DMS114 treated with DMSO at 0.1 percent for 48 hours (cell line): ENCODE data around the gene FBXL20.
"Not testable (repeated sequence)": the region's sequence is repeated elsewhere in the genome, so short reads cannot be mapped to it uniquely, and the experiment has no call there.

Experiments used
- DNase-seq: peaks from one replicate; lab custom pipeline; 2025; ENCODE audit not compliant: unreplicated experiment; lab: John Stamatoyannopoulos, UW

Gene FBXL20

DNA sequence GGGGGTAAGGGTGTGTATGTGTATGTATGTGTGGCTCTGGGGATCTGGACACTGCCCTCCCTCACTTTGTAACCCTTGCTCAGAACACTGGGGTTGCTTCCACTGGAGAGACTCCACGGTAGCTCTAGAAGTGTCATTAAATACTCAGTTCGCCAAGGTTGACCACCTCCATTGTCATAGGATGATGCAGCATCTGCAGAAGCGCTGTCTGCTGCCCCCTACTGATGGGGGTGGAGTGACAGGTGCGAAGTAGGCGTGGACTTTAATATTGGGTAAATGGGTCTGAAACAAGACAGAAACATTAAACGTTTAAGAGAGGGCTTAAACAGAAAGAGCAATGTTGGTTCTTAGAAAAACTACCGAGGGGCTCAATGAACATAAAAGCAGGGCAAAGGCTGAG, 140.1 kb downstream of the FBXL20 start:
- no peak for DNase-seq

DNA sequence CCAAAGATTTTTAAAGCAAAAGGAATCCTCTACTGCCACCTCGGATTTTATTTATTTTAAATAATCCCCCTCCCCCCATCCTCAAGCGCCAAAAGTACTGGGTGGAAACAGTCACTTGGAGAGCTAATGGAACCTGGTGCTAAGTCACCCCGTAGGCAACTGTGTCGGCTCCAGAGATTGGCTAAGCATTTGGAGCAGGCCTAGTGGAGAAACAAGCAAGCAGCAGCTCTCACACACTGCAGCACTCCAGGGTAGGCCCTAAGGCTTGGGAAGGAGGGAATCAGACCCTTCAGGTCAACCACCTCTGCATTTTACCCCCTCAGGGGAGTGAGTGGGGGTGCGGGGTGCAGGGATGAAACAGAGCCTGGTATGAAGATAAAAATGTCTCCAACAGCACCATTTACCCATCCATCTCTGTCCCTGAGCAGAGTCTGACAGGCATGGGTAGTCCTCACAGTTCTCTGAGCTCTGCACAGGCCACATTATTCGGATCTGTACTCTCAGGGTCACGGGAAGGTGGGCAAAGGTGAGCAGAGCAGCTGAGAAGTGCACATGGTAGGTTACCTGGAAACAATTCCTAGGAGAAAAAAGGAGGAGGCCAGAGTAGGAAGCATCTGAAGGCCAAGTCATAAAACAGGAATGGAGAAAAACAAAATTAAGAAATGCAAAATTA, 148.5 kb downstream of the FBXL20 start:
- DNase-seq, result no peak

DNA sequence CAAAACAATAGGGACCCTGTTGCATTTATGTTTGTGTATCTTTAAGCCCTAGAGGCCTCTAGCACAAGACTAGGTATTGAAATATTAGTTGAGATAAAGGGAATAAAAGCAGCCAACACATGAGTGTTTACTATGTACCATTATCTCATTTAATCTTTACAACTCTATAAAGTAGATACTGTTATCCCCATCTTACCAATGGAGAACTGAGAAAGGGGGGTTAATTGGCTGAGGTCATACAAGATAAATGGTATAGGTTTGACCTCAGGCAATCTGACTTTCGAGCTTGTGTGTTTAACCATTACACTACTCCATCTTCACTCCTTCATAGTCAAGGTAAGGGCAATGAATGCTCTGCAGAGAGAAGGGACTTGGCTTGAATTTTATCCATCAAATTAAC, 149.4 kb downstream of the FBXL20 start:
- DNase-seq, result no peak

DNA sequence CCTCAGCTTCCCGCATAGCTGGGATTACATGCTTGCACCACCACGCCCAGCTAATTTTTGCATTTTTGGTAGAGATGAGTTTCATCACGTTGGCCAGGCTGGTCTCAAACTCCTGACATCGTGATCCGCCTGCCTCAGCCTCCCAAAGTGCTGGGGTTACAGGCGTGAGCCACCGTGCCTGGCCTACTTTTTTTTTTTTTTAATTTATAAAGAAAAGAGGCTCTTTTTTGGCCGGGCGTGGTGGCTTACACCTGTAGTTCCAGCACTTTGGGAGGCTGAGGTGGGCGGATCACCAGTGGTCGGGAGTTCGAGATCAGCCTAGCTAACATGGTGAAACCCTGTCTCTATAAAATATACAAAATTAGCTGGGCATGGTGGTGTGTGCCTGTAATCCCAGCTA, 151.3 kb downstream of the FBXL20 start:
- DNase-seq, result not testable (repeated sequence)

DNA sequence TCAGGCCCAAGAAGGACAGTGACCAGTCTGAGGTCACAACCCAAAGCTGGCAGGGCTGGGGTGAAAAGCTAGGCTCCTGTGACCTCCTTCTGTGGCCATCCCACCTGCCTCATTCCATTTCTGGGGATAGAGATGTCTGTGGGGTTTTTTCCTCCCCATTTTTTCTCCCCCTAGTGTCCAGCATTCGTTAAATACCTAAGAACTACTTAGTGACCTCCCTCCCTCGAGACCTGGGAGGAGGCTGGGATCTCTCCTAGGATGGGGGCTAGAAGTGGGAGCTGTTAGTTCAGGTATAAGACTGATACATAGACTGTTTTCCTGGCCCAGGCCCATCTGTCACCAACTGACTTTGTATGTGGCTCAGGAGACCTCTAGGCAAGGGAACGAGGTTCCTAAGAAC, 155.2 kb downstream of the FBXL20 start:
- DNase-seq, result no peak

DNA sequence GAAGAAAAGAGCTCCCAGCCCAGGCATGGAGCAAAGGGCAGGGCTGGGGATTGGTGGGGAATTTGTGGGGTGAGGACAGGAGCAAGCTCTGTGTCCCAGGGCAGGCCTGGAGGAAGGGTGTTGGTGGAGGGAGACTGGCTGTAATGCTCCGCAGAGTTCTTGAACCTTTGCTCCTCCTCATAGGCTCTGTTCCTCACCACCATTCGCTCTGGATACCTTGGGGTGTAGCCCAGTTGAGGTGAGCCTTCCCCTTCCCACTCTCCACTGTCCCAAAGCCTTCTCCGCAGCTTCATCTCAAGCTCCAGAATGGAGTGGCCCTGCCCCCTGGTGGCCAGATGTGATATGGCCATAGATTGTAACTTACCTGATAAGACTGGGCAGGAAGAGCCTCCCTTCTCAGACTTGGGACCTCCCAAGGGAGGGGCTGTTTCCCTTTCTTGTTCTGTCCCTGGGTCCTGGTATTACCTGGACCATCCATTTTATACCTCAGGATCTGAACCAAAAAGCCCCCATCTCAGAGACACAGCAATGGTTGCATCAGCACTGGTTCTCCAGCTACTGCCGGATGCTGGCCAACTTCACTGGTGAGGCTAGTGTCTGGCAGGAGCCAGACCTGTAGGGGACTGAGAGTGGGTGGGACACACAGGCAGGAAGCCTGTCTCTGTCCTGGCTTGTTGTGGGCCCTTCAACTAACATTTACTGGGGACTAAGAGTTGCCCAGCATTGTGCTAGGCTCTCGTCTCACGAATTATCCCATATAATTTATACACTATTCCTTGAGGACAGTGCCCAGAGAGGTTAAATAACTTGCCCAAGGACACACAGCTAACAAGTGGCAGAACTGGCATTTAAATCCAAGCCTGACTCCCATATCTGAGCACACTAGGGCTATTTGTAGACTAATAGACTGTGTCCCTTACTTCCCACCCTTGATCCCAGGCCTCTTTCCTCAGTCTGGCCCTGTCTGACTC, 156.5 kb downstream of the FBXL20 start:
- DNase-seq, result peak; percentile 71

DNA sequence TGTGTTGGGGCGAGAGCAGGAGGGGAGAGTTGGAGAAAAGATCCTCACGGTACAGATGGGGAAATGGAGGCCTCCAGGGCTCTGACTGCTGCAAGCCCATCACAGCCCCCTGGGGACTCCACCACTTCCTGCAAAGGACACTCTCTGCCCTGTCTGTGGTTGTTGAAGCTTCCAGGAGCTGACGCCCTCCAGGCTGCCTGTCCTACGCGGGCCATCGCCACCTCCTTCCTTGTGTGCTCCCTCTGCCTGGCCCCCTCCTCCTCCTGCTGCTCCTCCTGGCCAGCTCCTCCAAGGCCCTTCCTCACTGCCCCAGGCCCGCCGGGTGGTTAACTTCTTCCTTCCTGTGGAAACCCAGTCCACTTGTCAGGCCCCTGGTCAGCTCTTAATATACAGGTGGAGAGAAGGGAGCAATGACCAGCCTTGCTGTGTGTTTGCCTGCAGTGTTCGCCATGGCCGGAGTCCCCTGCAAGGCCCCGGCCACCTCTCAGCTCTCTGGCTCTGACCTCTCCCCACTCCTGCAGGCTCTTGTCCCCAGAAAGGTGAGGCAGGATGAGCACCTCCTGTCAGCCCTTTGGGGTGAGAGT, 157.3 kb downstream of the FBXL20 start:
- DNase-seq, result no peak

DNA sequence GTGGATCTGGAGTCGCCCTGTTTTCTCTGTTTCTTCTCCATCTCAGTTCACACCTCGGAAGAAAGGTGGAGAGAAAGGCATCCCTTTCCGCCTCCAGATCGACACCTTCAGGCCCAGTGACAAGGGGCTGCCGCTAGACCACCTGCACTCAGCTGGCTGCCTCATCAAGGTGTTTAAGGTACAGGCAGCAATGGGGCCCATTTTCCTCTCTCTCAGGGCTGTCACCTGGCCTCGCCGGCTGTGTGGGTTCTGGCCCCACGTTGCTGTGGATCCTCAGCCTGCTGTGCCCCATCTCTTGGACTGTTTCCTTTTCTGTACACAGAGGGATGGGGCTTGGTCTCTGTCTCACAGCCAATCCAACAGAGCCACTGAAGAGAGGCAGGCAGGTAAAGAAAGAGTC, 158.3 kb downstream of the FBXL20 start:
- DNase-seq, result no peak

DNA sequence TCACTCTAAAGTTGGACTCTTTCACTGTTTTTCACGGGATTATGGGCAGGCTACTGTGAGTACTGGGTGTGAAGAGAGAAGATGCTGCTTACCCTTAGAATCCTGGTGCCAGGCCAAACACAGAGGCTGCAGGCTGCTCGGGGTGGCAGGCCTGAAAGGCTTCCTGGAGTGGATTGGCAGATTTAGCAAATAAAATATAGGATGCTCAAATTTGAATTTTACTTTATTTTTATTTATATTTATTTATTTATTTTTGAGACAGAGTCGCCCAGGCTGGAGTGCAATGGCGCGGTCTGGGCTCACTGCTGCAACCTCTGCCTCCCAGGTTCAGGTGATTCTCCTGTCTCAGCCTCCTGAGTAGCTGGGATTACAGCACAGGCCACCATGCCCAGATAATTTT, 160.8 kb downstream of the FBXL20 start:
- DNase-seq, result no peak

DNA sequence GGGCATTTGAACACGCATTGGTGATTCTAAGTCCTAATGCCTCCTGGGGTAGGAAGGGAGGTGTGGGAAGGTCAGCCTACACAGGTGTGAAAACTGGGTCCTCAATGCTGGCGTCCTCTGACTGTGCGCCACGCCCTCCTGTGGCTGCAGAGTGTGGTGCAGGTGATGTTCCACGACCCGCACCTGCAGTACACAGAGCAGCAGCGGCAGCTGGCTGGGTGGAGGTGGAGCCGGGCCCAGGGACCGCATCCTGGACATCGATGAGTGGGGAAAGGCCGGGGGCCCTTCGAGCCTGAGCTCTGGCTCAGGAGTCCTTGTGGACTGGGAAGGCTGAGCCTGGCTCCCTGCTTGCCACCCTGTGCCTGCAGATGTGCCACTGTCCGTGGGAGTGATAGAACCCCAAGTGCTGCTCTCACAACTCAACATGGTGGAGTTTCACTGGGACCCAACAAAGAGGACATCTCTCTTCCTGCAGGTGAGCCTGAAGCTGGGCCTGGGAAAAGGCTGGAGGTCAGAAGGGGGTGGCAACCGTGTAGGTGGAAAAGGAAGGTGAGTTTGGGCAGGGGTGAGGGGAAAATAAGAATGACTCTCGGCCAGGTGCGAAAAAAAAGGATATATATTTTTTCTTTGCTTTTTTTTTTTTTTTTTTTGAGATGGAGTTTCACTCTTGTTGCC, 161.6 kb downstream of the FBXL20 start:
- no peak for DNase-seq

DNA sequence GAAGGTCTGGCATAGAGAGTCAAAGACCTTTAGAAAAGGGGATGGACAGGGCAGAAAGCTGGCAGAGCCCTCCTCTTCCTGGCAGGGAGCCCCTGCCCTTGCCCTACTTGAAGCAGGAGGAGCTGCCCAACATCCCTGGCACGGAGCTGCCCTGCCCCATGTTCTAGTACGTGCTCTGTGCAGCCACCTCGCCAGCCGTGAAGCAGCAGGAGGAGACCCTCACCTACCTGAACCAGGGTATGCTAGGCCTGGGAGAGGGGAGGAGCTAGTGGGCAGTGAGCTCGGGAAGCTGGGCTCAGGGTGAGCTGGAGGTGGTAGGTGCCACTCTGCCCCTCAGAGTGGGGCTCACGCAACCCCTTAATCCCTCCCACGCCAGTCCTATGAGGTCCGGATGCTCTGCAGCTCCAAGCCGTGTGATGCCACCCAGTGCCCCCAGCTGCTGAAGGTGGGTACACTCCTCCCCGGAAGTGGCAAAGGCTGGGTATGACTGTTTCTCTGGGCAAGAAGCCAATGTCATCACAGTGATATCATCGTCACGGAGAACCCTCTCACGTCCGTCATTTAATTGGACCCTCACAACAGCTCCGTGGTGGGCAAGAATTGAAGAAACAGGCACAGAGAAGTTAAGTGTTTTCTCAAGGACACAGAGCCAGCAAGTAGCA, 163.0 kb downstream of the FBXL20 start:
- no peak for DNase-seq

DNA sequence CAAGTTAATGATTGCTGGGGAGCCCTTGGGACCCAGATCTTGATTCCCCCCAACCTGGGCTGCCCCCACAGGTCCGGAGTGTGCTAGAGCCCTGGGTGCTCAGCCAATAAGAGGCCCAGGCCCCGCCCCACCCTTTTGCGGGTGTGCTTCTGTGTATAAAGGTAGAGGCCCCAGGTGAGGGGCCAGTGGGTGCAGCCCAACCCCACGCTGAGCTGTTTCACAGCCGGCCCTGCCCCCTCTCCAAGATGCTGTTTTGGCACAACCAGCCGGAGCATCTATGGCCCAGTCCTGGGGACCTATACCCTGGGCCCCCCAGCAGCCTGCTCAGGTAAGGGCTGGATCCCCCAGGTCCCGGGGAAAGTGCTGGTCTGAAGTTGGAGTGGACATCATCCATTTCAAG, 163.8 kb downstream of the FBXL20 start:
- DNase-seq, result no peak

DNA sequence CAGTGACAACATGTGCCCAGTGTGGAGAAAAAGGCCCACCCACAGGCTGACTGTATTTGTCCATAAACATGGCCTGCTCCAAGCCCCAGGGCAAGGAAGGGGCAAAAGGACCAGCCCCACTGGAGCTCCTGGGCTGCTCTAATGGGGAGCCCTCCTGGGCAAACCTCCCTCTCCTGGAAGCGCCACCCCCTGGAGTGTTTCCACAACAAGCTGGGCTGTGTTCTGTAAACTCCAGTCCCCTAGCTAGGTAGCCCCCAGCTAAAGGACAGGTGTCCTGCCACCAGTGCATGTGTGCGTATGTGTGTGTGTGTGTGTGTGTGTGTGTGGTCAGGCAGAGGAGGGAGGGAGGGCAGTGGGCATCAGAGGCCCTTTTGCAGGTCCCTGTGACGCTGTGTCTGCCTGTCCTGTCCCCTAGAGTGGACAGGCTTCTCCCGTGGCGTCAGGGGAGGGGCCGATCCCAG, 164.4 kb downstream of the FBXL20 start:
- DNase-seq, result no peak

DNA sequence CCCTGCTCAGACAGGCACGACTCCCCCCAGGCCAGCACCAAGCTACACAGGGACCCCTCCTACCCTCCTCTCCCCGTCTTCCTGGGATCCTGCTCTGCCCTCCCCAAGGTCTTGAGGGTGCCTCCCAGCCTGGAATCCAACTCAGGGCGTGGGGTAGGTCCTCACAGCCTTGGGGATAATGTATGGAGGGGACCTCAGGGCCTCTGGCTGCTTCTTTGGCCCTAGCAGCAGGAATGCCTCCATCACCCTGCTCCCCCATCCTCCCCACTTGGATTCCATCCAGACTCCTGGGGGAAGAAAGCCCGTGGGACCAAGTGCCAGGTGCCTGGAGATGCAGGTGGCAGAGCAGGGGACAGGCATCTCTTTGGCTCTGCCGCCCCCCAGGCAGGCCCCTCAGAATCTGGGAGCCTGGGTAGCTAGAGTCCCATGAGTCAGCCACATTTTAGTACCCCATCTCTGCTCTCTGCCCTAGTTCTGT, 164.9 kb downstream of the FBXL20 start:
- no peak for DNase-seq

DNA sequence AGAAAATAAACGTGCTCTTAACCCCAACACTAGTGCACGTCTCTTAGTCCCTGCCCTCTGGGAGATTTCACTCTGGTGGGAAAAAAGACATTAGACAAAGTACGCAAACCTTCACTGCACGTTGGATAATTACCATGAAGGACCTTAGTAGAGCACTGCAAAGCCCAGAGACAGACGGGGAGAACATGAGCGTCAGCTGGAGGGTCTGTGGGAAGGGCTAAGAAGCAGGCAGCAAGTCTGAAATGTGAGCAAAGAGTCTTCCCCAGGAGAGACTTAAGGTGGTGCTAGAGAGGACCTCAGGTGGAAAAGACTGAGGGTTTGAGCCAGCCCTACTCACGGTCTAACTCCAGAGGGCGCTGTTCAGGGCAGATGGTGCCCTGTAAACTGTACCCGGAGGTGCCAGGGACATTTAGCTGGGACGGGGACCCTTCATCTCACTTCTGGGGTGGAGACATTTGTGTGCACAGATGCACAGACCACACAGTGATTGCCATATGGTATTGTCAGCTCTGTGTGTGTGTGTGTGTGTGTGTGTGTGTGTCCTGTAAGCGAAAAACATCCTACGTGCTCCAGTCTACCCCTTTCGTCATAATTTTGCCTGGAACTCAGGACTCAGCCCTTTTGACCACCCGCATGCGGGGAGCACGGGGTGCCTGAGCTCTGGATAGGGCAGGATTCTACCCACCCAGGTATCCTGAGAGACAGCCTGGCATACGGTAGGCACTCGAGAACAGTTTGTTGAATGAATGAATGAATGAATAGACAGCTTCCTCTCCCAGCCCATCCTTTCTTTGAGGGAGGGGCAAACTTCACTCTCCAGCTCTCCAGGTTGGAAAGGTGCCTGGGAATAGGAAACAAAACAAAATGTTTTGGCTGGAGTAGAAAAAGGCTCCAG, 165.6 kb downstream of the FBXL20 start:
- DNase-seq, result peak; percentile 72

DNA sequence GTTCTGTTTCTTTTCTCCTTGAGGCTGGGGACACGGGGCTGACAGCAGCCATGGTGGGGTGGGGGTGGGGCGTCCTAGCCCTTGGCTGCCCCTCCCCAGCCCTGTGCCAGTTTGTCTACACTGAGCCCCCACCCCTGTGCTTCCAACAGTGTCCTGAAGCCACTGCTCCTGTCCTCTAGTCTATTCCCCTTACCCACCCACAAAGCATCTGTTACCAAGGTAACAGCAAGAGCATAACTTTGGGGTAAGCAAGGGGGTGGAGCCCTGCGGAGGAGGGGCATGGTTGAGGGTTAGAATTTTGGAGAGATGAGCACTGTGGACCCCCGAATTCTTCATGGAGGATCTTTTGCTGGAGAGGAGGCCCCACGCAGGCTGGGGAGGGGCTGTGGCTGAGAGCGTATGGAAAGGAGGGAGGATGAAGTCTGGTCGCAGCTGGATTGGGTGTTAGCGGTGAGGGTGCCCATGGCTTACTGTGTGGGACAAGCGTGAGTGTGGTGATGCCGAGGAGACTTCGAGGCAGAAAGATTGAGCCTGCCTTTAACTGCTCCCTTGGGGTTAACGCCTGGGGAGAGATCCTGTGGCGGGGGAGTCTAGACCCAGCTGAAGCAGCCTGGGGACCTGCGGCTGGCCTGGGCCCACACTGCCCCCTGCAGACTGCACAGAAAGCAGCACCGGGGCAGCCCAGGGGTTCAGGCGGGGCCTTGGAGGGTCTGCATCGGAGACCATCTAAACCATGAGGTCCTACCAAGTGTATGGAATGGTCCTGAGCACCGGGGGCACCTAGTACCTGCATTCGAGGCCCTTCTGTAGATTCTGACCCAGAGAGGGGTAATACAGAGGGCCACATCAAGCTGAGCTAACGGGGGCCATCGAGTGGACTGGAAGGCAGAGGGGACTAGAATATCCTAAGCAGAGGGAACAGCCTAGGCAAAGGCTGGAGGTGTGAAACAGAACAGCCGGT, 169.6 kb downstream of the FBXL20 start:
- DNase-seq, result no peak

DNA sequence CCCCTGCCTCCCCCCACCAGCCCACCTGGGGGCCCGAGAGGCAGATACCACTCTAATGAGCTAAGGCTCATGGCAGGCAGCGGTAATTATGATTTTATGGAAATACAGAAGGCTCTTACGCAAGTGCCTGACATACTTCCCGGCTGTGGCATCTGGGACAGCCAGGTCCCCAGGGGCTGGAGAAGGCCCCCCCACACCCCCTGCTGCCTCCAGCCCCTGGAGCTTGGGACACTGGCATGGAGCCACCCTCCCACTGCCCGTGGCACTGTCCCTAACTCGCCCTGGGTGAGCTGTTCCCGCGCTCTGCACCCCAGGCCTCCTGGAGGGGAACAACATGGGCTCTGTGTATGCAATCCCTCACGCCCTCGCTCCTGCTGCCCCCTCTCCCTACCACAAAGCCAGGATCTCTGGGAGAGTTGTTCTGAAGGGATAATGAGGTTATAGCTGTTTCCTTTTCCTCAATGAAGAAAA, 170.3 kb downstream of the FBXL20 start:
- DNase-seq, result no peak

DNA sequence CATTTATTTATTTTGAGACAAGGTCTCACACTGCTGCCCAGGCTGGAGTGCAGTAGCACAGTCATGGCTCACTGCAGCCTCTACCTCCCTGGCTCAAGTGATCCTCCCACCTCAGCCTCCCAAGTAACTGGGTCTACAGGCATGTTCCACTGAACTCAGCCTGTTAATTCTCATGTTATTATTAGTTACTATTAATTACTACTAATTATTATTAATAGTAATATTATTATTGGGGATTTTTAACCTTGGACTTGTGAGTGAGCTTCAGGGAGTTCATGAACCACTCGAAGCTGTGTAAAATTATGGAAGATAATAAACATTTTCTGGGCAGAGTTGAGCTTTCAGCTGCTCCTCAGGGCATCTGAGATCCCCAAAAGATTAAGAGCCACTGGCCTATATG, 171.1 kb downstream of the FBXL20 start:
- DNase-seq, result no peak
